Stimulated activated CD8-positive, alpha-beta memory T cell treated with anti-CD3 and anti-CD28 coated beads, Interleukin-15, amount 100 ng/mL, for 24 hours (primary cell): ENCODE results near the gene KRTAP5-7.
"Not testable (repeated sequence)": the region's sequence is repeated elsewhere in the genome, so short reads cannot be mapped to it uniquely, and the experiment has no call there.

ENCODE experiments used
- DNase-seq: peaks from one replicate; pipeline ENCODE4 v3.0.0-alpha.2; 2020; ENCODE audit warnings: low read depth

KRTAP5-7 gene

DNA sequence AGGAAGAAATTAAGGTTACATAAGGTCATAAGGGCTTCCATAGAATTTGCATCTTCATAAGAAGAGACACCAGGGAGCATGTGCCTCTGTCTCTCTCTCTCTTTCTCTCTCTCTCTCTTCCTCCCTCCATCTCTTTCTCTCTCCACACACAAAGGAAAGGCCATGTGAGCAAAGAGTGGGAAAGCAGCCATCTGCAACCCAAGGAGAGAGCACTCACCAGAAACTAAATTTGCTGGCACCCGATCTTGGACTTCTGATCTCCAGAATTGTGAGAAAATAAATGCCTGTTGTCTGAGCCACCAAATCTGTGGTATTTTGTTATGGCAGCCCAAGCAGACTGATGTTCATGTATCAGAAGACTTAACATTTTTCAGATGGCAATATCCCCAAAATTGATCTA lies 31.9 kb downstream of the KRTAP5-7 start:
- no peak for DNase-seq

DNA sequence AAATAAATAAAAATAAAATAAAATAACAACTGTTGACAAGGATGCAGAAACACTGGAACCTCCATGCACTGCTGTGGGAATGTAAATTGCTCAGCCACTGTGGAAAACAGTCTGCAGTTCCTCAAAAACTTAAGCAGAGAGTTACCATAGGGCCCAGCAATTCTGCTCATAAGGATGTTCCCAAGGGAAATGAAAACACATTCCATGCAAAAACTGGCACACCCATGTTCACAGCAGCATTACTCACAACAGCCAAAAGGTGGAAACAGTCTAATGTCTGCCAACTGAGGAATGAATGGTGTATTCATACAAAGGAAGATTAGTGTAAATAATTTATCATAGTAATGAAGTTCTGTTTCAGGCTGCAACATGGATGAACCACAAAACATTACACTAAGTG lies 35.1 kb downstream of the KRTAP5-7 start:
- no peak for DNase-seq

DNA sequence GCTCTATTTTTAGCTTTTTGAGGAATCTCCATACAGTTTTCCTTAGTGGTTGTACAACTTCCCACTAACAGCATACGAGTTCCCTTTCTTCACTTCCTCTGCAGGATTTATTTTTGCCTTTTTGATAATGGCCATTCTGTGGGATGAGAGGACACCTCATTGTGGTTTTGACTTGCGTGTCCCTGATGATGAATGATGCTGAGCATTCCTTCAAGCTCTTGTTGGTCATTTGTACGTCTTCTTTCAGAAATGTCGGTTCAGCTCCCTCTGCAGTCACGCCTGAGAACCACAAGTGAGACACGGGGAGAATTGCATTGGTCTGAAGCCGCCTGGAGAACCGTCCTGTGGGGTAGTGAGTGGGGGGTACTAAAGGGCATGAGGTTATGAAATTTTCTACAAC lies 36.3 kb downstream of the KRTAP5-7 start:
- DNase-seq: no peak

- no peak for DNase-seq
These were observed 37.4 kb downstream of the KRTAP5-7 start for GRCh38 chr11:71564430-71564829.

- DNase-seq: no peak
These were observed 38.2 kb downstream of the KRTAP5-7 start, which contains the start of gene KRTAP5-10 for GRCh38 chr11:71565263-71565662. TSS of gene KRTAP5-10 (plus strand) at chr11:71565563. CDS start at chr11:71565588, 25 bp downstream.

GRCh38 chr11:71566081-71566620 lies 39.1 kb downstream of the KRTAP5-7 start:
- no peak for DNase-seq

DNA sequence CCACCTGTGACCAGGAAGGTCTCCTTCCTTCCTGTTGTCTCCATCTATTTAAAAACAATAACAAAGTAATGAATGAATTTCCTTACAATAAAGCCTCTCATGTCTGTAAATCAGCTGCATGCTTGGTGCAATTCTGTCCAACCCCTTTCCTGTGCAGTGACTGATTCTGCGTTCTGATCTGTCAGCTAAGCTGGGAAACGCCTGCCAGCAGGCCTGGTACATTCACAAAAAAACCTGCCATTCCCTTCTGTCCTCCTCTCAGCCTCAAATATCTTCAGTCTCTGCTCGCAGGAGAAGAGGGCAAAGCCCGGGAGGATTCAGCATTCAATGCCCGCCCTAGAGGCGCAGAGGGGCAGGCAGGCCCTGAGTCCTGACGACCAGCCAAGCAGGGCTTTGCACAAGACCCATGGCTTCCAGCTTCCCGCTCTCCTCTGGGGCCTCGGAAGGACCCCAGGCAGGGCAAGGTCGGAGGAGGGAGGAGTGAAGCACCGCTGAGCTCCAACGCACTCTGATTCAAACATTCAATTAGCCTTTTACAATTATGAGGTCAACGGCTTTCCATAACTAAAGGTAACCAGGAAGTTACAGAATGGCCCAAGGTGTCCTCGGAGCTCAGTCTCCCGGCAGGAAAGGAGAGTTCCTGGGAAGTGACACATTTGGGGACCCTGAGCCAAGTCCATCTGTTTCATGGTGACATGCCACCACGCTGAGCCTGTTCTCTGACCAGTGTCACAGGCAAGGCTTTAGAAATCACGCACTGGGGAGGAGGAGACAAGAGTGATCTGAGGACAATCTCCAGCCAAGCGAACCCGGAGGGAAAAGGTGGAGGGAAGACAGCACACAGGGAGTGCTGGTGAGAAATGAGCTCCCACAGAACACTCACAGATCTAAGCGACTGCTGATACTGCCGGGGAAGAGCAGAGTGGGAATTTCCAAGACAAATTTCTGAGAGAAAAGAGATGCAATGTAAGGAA lies 39.8 kb downstream of the KRTAP5-7 start:
- not testable (repeated sequence) for DNase-seq

GRCh38 chr11:71567633-71568032 lies 40.6 kb downstream of the KRTAP5-7 start:
- DNase-seq: not testable (repeated sequence)

DNA sequence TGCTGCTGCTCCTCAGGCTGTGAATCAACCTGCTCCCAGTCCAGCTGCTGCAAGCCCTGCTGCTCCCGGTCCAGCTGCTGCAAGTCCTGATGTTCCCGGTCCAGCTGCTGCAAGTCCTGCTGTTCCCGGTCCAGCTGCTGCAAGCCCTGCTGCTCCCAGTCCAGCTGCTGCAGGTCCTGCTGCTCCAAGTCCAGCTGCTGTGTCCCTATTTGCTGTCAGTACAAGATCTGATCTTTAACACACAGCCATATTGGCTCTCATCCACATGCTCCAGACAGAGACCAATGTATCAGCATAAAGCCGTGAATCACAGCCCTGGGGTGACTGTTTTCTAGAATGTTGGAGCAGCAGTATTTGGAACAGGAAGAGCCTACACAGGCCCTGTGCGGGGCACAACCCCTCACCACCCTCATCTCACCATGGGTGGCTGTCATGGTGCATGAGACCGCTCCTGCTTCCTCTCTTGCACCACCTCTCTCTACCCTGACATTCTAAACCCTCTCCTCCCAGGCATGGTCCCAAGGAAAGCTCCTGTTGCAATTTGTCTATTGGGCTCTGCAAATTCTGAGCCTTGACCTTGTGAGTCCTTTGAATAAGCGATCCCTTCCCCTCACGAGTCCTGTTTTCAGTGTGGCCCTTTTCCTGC lies 41.8 kb downstream of the KRTAP5-7 start:
- DNase-seq: no peak

DNA sequence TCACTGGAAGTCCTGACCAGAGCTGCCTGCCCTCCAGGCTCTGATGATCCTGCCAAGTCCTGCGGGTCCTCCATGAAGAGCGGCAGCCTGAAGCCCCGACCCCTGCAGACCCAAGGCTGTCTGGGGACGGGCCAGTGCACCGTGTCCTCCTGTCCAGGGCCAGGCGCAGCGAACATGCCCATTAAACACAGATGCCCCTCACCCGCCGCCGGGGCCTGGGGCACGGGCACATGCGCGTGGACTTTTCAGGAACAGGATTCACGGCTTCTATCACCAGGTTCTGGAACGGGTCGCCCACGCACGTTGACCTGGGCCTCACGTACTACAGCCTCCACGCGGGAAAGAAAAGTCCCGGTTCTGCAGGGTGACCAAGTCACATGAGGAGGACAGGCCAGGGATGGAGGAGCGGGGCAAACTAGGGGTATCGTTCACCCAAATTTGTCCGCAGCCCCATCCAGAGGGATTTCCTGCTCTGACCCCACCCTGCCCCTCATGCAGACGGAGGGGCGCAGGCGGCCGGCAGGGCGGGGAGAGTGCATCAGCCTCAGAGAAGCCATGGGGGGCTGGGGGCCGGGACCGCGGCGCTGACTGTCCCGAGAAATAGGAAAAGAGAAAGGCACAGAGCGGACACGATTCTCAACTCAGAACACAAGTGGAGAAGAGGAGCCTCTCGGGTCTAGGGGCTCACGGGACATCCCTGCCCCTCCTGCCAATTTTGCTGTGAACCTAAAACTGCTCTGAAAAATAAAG lies 44.2 kb downstream of the KRTAP5-7 start:
- DNase-seq: not testable (repeated sequence)

GRCh38 chr11:71572811-71573210 lies 45.7 kb downstream of the KRTAP5-7 start:
- DNase-seq: no peak

DNA sequence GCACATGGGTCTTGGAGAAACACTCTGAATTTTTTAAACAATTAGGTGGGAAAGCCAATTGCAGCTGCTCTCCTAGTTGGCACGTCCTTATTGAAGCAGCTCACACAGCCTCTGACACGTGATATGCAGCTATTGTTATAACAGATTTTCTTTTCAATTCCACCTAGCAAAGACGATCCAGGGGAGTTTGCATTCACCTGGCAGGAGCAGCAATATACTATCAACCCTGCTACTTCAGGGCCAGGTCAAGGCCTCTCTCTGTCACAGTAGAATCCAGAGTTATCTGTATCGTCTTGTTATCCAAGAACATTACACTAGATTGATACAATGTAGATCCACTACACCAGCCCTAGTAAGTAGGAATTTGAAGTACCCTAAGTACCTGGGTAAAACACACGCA lies 47.4 kb downstream of the KRTAP5-7 start:
- no peak for DNase-seq

DNA sequence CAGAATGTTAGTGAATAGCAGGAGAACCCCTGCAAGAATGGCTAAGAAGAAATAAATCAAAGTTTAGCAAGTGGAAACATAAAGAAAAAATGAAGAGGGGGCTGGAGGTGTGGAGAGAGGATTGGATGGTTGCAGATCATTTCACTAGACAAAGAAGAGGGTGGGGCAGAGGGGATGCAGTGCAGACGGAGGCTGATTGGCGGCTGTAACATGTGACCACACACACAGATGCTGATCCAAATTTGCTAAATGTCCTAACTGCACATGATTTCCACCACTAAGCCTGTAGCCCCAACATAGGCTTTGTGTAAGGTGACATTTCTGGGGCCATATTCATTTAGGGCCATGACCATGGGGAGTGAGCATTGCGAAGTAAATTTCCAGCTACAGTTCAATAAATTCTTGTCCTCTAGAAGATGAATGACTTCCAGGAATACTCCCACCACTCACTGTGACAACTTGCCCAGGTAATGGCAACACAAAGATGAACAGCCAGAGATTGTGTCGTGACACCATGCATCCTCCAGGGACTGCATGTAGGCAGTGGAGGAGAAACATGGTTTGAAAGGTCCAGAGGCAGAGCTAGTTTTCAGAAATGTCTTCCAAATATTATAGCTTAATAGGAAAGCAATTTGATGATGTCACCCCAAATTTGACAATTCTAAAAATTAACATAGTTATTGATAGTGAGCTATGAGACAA lies 48.8 kb downstream of the KRTAP5-7 start:
- DNase-seq: no peak

DNA sequence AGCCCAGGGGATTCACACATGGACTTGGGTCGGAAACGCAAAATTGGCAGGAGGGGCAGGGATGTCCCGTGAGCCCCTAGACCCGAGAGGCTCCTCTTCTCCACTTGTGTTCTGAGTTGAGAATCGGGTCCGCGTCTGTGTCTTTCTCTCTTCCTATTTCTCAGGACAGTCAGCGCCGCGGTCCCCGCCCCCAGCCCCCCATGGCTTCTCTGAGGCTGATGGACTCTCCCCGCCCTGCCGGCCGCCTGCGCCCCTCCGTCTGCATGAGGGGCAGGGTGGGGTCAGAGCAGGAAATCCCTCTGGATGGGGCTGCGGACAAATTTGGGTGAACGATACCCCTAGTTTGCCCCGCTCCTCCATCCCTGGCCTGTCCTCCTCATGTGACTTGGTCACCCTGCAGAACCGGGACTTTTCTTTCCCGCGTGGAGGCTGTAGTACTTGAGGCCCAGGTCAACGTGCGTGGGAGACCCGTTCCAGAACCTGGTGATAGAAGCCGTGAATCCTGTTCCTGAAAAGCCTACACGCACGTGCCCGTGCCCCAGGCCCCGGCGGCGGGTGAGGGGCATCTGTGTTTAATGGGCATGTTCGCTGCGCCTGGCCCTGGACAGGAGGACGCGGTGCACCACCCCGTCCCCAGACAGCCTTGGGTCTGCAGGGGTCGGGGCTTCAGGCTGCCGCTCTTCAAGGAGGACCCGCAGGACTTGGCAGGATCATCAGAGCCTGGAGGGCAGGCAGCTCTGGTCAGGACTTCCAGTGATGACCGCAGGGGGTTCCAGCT lies 49.8 kb downstream of the KRTAP5-7 start:
- DNase-seq: not testable (repeated sequence)

GRCh38 chr11:71577469-71578004 lies 50.5 kb downstream of the KRTAP5-7 start:
- no peak for DNase-seq
